Adrenal gland (tissue), 5 donors: ENCODE data around the gene RPA3.

Experiments
- CTCF ChIP-seq, 6 experiments: fragments of 450-650 bp in 4 of 6; fragments of 200-600 bp in 2 of 6; sonication (generic) in 1 of 6; IDR thresholded peaks; 1 replicate in 5 of 6; 2 replicates in 1 of 6; pipeline versions ENCODE4 v1.5.1 to v1.8.0; 2016 to 2021; ENCODE audit warnings: antibody characterized with exemption in 6 of 6, mild to moderate bottlenecking in 2 of 6, moderate library complexity in 1 of 6
- POLR2A ChIP-seq, 2 donors: fragments of 450-650 bp; IDR thresholded peaks; one replicate each; pipeline ENCODE4 v1.6.1; 2017; ENCODE audit warnings: antibody characterized with exemption in 2 of 2, mild to moderate bottlenecking in 2 of 2, moderate library complexity in 1 of 2
- donor health status: DM: no; HTN: no; CAD: no.

GRCh38 chr7:7710469-7710868, 7.9 kb downstream of the RPA3 start:
- TF ChIP-seq CTCF (IDR thresholded peaks at IDR 0.05) (no peak), POLR2A (IDR thresholded peaks at IDR 0.05) (no peak)
